Measurements from ENCODE around the gene SRSF5. TPM values are rescaled to one million over a fixed set of nuclear protein-coding genes. Genes with fewer than 3 reads are reported as not detected.
"Not testable (repeated sequence)": the region's sequence is repeated elsewhere in the genome, so short reads cannot be mapped to it uniquely, and the experiment has no call there.

Gene SRSF5
- total RNA-seq, 6 donors from 2014 or later, result 238 to 1,033 (median 288) TPM

DNA sequence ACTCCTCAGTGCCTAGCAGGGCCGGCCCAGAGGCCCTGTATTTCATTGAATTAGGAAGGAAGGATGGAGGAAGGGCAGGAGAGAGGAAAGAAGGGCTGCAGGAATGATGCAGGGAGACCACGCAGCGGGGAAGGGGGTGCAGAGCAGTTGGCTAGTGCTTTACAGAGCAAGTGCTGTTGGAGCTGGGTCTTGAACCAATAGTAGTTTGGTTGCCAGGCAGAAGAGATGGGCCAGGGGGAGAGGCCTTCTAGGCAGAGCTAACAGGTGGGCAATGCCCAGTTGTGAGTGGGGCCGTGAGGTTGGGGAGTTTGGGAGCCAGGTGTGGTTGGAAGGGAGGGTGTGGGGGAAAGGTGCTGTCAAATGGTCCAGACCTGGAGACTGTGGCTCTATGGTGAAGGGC, 39.1 kb upstream of the SRSF5 start:
- no peaks in the 10 kb centered on the region for H3K36me3 ChIP-seq
- ATAC-seq (ENCODE audit: low FRiP score in 2 of 2), result no peak
- H3K4me3 ChIP-seq, result no peak overlapping the region
- peaks cover 17 to 34% (median 26%) of the 10 kb centered on the region in 4 donors for H3K4me1 ChIP-seq
- TF ChIP-seq POLR2A (IDR thresholded peaks at IDR 0.05) (no peak), EP300 (IDR thresholded peaks at IDR 0.05) (no peak), POLR2AphosphoS5 (IDR thresholded peaks at IDR 0.05) (no peak)
- TF ChIP-seq, protein P1, sequence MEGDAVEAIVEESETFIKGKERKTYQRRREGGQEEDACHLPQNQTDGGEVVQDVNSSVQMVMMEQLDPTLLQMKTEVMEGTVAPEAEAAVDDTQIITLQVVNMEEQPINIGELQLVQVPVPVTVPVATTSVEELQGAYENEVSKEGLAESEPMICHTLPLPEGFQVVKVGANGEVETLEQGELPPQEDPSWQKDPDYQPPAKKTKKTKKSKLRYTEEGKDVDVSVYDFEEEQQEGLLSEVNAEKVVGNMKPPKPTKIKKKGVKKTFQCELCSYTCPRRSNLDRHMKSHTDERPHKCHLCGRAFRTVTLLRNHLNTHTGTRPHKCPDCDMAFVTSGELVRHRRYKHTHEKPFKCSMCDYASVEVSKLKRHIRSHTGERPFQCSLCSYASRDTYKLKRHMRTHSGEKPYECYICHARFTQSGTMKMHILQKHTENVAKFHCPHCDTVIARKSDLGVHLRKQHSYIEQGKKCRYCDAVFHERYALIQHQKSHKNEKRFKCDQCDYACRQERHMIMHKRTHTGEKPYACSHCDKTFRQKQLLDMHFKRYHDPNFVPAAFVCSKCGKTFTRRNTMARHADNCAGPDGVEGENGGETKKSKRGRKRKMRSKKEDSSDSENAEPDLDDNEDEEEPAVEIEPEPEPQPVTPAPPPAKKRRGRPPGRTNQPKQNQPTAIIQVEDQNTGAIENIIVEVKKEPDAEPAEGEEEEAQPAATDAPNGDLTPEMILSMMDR (IDR thresholded peaks at IDR 0.05), result no peak
- no peak for DNase-seq
- no peaks in the 10 kb centered on the region for H3K27me3 ChIP-seq
- no peaks in the 10 kb centered on the region for H3K9me3 ChIP-seq
- 87 to 91% methylated on average over 4 of the region's 4 CpGs for WGBS, 2 donors
- peak overlapping the region in 2 of 4 donors; percentile 10 to 66 for H3K27ac ChIP-seq

DNA sequence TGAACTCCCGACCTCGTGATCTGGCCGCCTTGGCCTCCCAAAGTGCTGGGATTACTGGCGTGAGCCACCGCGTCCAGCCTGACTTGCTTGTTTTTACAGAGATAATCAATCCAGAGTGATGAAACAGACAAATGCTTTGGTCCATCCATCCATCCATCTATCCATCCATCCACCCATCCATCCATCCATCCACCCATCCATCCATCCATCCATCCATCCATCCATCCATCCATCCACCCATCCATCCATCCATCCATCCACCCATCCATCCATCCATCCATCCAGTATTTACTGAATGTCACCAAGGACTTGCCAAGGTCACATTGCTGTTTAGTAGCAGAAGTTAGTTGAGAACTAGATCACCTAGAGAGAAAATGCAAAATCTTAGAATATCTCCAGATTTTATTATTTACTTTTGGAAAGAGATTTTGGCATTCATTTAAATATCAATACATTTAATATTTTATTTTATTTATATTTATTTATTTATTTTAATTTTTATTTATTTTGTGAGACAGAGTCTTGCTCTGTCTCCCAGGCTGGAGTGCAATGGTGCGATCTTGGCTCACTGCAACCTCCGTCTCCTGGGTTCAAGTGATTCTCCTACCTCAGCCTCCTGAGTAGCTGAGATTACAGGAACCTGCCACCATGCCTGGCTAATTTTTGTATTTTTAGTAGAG, 34.9 kb upstream of the SRSF5 start:
- 90 to 94% methylated on average over 8 of the region's 8 CpGs for WGBS, 2 donors
- H3K4me3 ChIP-seq; H3K27me3 ChIP-seq; H3K9me3 ChIP-seq; ATAC-seq (ENCODE audit: low FRiP score in 2 of 2); H3K36me3 ChIP-seq; H3K27ac ChIP-seq: not testable (repeated sequence)
- peaks cover 10 to 21% (median 14%) of the 10 kb centered on the region in 4 donors for H3K4me1 ChIP-seq
- DNase-seq, result peak in 1 of 2 donors; percentile 15

- not testable (repeated sequence) for H3K27me3 ChIP-seq; H3K4me3 ChIP-seq; H3K4me1 ChIP-seq; H3K36me3 ChIP-seq; H3K9me3 ChIP-seq; H3K27ac ChIP-seq; ATAC-seq (ENCODE audit: low FRiP score in 2 of 2); DNase-seq
- 89 to 93% methylated on average over 4 of the region's 4 CpGs for WGBS, 2 donors
These were observed 30.5 kb upstream of the SRSF5 start for GRCh38 chr14:69736405-69736804.

- ATAC-seq (ENCODE audit: low FRiP score in 2 of 2), result no peak
- H3K27me3 ChIP-seq, result no peaks in the 10 kb centered on the region
- no peak overlapping the region for H3K4me3 ChIP-seq
- H3K4me1 ChIP-seq, result no peaks in the 10 kb centered on the region
- H3K27ac ChIP-seq, result no peak overlapping the region
- no peaks in the 10 kb centered on the region for H3K36me3 ChIP-seq
- TF ChIP-seq, protein P1 (IDR thresholded peaks at IDR 0.05), result no peak
- TF ChIP-seq POLR2AphosphoS5 (IDR thresholded peaks at IDR 0.05) (no peak), EP300 (IDR thresholded peaks at IDR 0.05) (no peak), POLR2A (IDR thresholded peaks at IDR 0.05) (no peak)
- H3K9me3 ChIP-seq, result peaks cover 0 to 4% (median 2%) of the 10 kb centered on the region in 4 donors
- WGBS, 2 donors, result 88 to 95% methylated on average over 1 of the region's 1 CpG
- no peak for DNase-seq
These were observed 25.9 kb upstream of the SRSF5 start for GRCh38 chr14:69741055-69741454.

- TF ChIP-seq POLR2A (IDR thresholded peaks at IDR 0.05) (no peak), POLR2AphosphoS5 (IDR thresholded peaks at IDR 0.05) (no peak), EP300 (IDR thresholded peaks at IDR 0.05) (no peak)
- TF ChIP-seq, protein P1 (IDR thresholded peaks at IDR 0.05), result no peak
- Histone ChIP-seq H3K27me3 (no peaks in the 10 kb centered on the region), H3K9me3 (no peaks in the 10 kb centered on the region), H3K4me3 (no peak overlapping the region), H3K4me1 (no peaks in the 10 kb centered on the region), H3K36me3 (no peaks in the 10 kb centered on the region), H3K27ac (no peak overlapping the region)
- WGBS, 2 donors, result 75 to 85% methylated on average over 1 of the region's 1 CpG
- no peak for DNase-seq
- no peak for ATAC-seq (ENCODE audit: low FRiP score in 2 of 2)
These were observed 17.0 kb upstream of the SRSF5 start for GRCh38 chr14:69749956-69750355.

DNA sequence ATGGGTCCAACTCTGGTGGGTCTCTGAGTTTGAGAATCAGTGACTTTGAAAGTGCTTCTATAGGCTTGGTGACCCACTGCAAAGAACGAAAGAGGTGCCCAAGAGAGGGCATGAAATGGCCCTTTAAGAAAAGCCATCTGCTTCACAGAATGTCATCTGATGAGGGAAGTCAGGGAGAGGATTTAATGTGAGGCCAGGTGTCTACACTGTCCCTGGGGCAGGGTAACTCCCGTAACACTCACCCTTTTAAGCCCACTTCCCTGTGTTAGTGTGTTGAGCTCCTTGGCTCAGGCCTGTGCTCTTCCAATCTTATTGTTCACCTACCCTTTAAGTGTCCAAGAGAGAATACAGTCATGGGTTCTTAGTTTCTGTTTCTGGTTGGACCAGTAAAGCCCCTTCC, 16.4 kb upstream of the SRSF5 start:
- no peaks in the 10 kb centered on the region for H3K36me3 ChIP-seq
- TF ChIP-seq POLR2A (IDR thresholded peaks at IDR 0.05) (no peak), EP300 (IDR thresholded peaks at IDR 0.05) (no peak), POLR2AphosphoS5 (IDR thresholded peaks at IDR 0.05) (no peak)
- TF ChIP-seq, protein P1 (IDR thresholded peaks at IDR 0.05), result no peak
- DNase-seq (no peak), ATAC-seq (ENCODE audit: low FRiP score in 2 of 2) (no peak)
- WGBS, 2 donors, result 97 to 100% methylated on average over 2 of the region's 2 CpGs
- H3K27me3 ChIP-seq, result no peaks in the 10 kb centered on the region
- H3K9me3 ChIP-seq, result no peaks in the 10 kb centered on the region
- no peak overlapping the region for H3K27ac ChIP-seq
- H3K4me3 ChIP-seq, result no peak overlapping the region
- H3K4me1 ChIP-seq, result no peaks in the 10 kb centered on the region
